DMS 273 (cell line): Measurements from ENCODE around the gene GLP1R.

ENCODE experiments used
- DNase-seq: peaks from one replicate; lab custom pipeline; 2025; ENCODE audit not compliant: unreplicated experiment; lab: John Stamatoyannopoulos, UW

Gene GLP1R

GRCh38 chr6:39048481-39049399 lies at the start of gene GLP1R:
TSS of gene GLP1R (plus strand) at chr6:39048781. CDS start at chr6:39048841, 60 bp downstream.
- DNase-seq = peak; percentile 47

GRCh38 chr6:39003072-39003471 lies 45.5 kb upstream of the GLP1R start:
- DNase-seq = peak; percentile 45

- no peak for DNase-seq
Measured at GRCh38 chr6:39003492-39003891, 45.1 kb upstream of the GLP1R start.

- no peak for DNase-seq
Measured at GRCh38 chr6:39004801-39005200, 43.8 kb upstream of the GLP1R start.

- peak; percentile 24 for DNase-seq
Measured at GRCh38 chr6:39005774-39006173, 42.8 kb upstream of the GLP1R start.

GRCh38 chr6:39007575-39007974 lies 41.0 kb upstream of the GLP1R start:
- DNase-seq = no peak

- no peak for DNase-seq
Measured at GRCh38 chr6:39008737-39009136, 39.8 kb upstream of the GLP1R start.

- no peak for DNase-seq
Measured at GRCh38 chr6:39009476-39009875, 39.1 kb upstream of the GLP1R start.

- no peak for DNase-seq
Measured at GRCh38 chr6:39016839-39017546, 31.6 kb upstream of the GLP1R start.

- no peak for DNase-seq
Measured at GRCh38 chr6:39017547-39017880, 31.1 kb upstream of the GLP1R start.

- DNase-seq = no peak
Measured at GRCh38 chr6:39018103-39018502, 30.5 kb upstream of the GLP1R start.

GRCh38 chr6:39020136-39020535 lies 28.4 kb upstream of the GLP1R start:
- DNase-seq = no peak

- DNase-seq = no peak
Measured at GRCh38 chr6:39021041-39021440, 27.5 kb upstream of the GLP1R start.

GRCh38 chr6:39021779-39022178 lies 26.8 kb upstream of the GLP1R start:
- no peak for DNase-seq

GRCh38 chr6:39026175-39026574 lies 22.4 kb upstream of the GLP1R start:
- DNase-seq = no peak

GRCh38 chr6:39029156-39030011 lies 19.2 kb upstream of the GLP1R start:
- peak; percentile 68 for DNase-seq

- DNase-seq = no peak
Measured at GRCh38 chr6:39035681-39036080, 12.9 kb upstream of the GLP1R start.

GRCh38 chr6:39037082-39037508 lies 11.5 kb upstream of the GLP1R start:
- no peak for DNase-seq

- peak; percentile 9 for DNase-seq
Measured at GRCh38 chr6:39037707-39038106, 10.9 kb upstream of the GLP1R start.

GRCh38 chr6:39040080-39040673 lies 8.4 kb upstream of the GLP1R start:
- DNase-seq = no peak

- no peak for DNase-seq
Measured at GRCh38 chr6:39041072-39041471, 7.5 kb upstream of the GLP1R start.
